Natural killer cell (primary cell): ENCODE results near the gene LBHD1. TPM values are rescaled to one million over a fixed set of nuclear protein-coding genes. Genes with fewer than 3 reads are reported as not detected.

Experiments
- ATAC-seq, 3 donors: fragments of 150-1000 bp in 2 of 3; fragments of 200-7000 bp in 1 of 3; cut with Tn5 transposase; 1 replicate in 1 of 3; 2 replicates in 2 of 3; pipeline ENCODE4 v1.10.0; 2021; ENCODE audit warnings: mild to moderate bottlenecking in 2 of 3, moderate library complexity in 2 of 3
- DNase-seq, 2 donors: peaks; one replicate each; pipeline versions ENCODE4 v3.0.0 to v3.0.0-alpha.2; 2013 to 2021; ENCODE audit warnings: mixed read lengths in 1 of 2
- H3K27ac ChIP-seq: one replicate; pipeline ENCODE4 v1.5.1; 2013; ENCODE audit warnings: mild to moderate bottlenecking, low read length
- H3K27me3 ChIP-seq: one replicate; pipeline ENCODE4 v1.6.1; 2013; ENCODE audit warnings: low read length; ENCODE audit not compliant: control insufficient read depth, insufficient read depth
- H3K36me3 ChIP-seq: one replicate; pipeline ENCODE4 v1.6.1; 2013; ENCODE audit warnings: low read length; ENCODE audit not compliant: control insufficient read depth, insufficient read depth
- H3K4me1 ChIP-seq: one replicate; pipeline ENCODE4 v1.6.1; 2013; ENCODE audit warnings: low read length; ENCODE audit not compliant: control insufficient read depth, insufficient read depth
- H3K4me3 ChIP-seq: one replicate; pipeline ENCODE4 v1.5.1; 2013; ENCODE audit warnings: low read length
- H3K9me3 ChIP-seq: one replicate; pipeline ENCODE4 v1.6.1; 2013; ENCODE audit warnings: low read length; ENCODE audit not compliant: control insufficient read depth, insufficient read depth
- H3K27ac Mint-ChIP-seq, 2 donors: one replicate each; pipeline ENCODE4 v1.8.0; 2022; ENCODE audit warnings: mild to moderate bottlenecking in 2 of 2, mixed read lengths in 2 of 2, moderate library complexity in 1 of 2
- H3K27me3 Mint-ChIP-seq, 2 donors: one replicate each; pipeline ENCODE4 v1.8.0; 2022; ENCODE audit warnings: low read depth in 2 of 2, mixed read lengths in 2 of 2
- H3K36me3 Mint-ChIP-seq: one replicate; pipeline ENCODE4 v1.8.0; 2022; ENCODE audit warnings: mixed read lengths
- H3K4me1 Mint-ChIP-seq, 2 donors: one replicate each; pipeline ENCODE4 v1.8.0; 2022; ENCODE audit warnings: mixed read lengths in 2 of 2
- H3K4me3 Mint-ChIP-seq: one replicate; pipeline ENCODE4 v1.8.0; 2022; ENCODE audit warnings: mild to moderate bottlenecking, moderate library complexity, mixed read lengths
- H3K9me3 Mint-ChIP-seq, 2 donors: one replicate each; pipeline ENCODE4 v1.8.0; 2022; ENCODE audit warnings: mixed read lengths in 2 of 2
- WGBS: methylation state at CpG from one replicate; pipeline ENCODE4 v1.1.7; 2013; ENCODE audit warnings: missing lambda C conversion rate; ENCODE audit not compliant: insufficient coverage; 5-methylcytosine and 5-hydroxymethylcytosine counted together
- intact Hi-C: fragments of 100-400 bp; cut with micrococcal nuclease; formaldehyde crosslinking; loops from one replicate; pipeline ENCODE4 v1.14.2; 2022
- total RNA-seq, 4 donors: library from RNA; stranded (reverse); fragments of 120-200 nt in 1 of 4; gene quantifications; one replicate each; pipeline versions ENCODE4 v1.2.3 to v1.2.4, GENCODE V29; 2013 to 2022
- TF ChIP-seq, protein P1 (sequence below): fragments of 200-600 bp; IDR thresholded peaks from one replicate; pipeline ENCODE4 v1.8.0; 2022; ENCODE audit warnings: antibody characterized with exemption

The LBHD1 gene
- total RNA-seq, 3 donors from 2014 or later (not counting 1 experiment from before 2014, with no cell fraction given): 17.4 to 29.1 (median 20.4) TPM

DNA sequence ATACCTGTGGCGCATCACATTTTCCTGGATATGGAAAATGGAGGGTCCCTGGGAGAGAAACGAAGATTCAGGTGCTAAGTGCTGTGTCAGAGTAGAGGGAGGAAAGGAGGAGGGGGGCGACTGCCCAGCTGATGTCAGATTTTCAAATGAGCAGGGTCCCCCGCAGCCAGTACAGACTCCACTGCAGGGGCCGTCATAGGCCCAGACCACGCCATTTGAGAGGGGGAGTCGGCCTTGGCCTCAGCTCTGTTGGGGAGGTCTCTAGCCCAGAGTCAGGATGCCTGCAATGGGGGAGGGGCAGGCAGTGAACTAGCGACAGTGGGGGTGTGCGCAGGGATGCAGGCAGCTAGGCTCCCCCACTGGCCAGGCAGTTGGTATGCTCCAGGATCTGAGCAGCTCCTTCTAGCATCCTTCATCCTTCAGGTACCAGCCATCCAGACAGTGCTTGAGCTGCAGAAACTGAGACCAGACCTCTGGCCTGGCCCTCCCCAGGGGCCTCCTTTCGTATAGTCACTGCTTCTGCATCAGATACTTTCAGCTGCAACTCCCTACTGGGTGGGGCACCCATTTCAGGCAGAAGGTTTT, 35.3 kb upstream of the LBHD1 start, which contains the start of the genes BSCL2 and GNG3:
Gene BSCL2, minus strand, starts transcription at position 148 of the 585 bp plus-strand sequence. CDS start 229 bp downstream, outside the sequence.
Gene GNG3, plus strand, starts transcription at position 400 of the 585 bp plus-strand sequence. CDS start 620 bp downstream, outside the sequence.
- ATAC-seq: no peak
- no peaks in the 10 kb centered on the region for H3K36me3 Mint-ChIP-seq
- TF ChIP-seq, protein P1, sequence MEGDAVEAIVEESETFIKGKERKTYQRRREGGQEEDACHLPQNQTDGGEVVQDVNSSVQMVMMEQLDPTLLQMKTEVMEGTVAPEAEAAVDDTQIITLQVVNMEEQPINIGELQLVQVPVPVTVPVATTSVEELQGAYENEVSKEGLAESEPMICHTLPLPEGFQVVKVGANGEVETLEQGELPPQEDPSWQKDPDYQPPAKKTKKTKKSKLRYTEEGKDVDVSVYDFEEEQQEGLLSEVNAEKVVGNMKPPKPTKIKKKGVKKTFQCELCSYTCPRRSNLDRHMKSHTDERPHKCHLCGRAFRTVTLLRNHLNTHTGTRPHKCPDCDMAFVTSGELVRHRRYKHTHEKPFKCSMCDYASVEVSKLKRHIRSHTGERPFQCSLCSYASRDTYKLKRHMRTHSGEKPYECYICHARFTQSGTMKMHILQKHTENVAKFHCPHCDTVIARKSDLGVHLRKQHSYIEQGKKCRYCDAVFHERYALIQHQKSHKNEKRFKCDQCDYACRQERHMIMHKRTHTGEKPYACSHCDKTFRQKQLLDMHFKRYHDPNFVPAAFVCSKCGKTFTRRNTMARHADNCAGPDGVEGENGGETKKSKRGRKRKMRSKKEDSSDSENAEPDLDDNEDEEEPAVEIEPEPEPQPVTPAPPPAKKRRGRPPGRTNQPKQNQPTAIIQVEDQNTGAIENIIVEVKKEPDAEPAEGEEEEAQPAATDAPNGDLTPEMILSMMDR: no peak
- no peaks in the 10 kb centered on the region for H3K27me3 Mint-ChIP-seq
- Histone ChIP-seq H3K9me3 (no peaks in the 10 kb centered on the region), H3K4me1 (peaks cover 50% of the 10 kb centered on the region), H3K27ac (peak within 1 kb of the TSS; percentile 95), H3K4me3 (peak within 1 kb of the TSS; percentile 70), H3K36me3 (peaks cover 6% of the 10 kb centered on the region), H3K27me3 (no peaks in the 10 kb centered on the region)
- peaks cover 36 to 41% of the 10 kb centered on the region in 2 donors for H3K4me1 Mint-ChIP-seq
- WGBS: 96% methylated on average over 9 of the region's 10 CpGs
- H3K27ac Mint-ChIP-seq: peak within 1 kb of the TSS; percentile 98 to 99
- DNase-seq: no peak
- intact Hi-C loops: loop anchor here (2.0 to 5.0 kb wide), 5 partner anchors 35 to 135 kb away; partner anchors contain the start of genes EEF1G, EML3, LBHD1 and ROM1
- peak within 1 kb of the TSS; percentile 97 for H3K4me3 Mint-ChIP-seq
- H3K9me3 Mint-ChIP-seq: no peaks in the 10 kb centered on the region

DNA sequence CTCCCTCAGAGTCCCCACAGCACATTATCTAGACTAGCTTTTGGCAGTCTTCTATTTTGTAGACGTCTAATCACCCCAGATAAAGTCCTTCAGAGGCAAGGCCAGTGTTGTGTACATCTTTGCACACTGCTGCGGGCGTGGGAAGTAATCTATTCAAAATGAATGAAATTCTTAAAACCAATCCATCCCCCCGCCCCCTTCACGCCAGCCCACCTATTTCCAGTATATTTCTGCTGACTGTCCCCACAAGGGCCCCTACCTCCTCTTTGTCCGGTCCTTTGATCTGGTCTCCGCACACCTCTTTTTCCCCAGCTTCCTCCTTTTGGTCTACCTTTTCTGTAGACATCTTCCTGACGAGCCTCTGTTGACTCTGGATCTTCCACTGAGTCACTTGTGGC, 34.8 kb upstream of the LBHD1 start:
- H3K4me1 ChIP-seq: peaks cover 50% of the 10 kb centered on the region
- peak overlapping the region; percentile 55 for H3K27ac ChIP-seq
- H3K27me3 ChIP-seq: no peaks in the 10 kb centered on the region
- DNase-seq (no peak), ATAC-seq (no peak)
- Mint-ChIP-seq H3K9me3 (no peaks in the 10 kb centered on the region), H3K4me1 (peaks cover 36 to 41% of the 10 kb centered on the region in 2 donors), H3K36me3 (no peaks in the 10 kb centered on the region), H3K27ac (peak overlapping the region; percentile 91 to 97), H3K4me3 (peak overlapping the region; percentile 77), H3K27me3 (no peaks in the 10 kb centered on the region)
- peaks cover 6% of the 10 kb centered on the region for H3K36me3 ChIP-seq
- peak overlapping the region; percentile 70 for H3K4me3 ChIP-seq
- intact Hi-C loops: loop anchor here (2.0 to 5.0 kb wide), 5 partner anchors 35 to 135 kb away; partner anchors contain the start of genes EEF1G, EML3, LBHD1 and ROM1
- 90% methylated on average over 8 of the region's 8 CpGs for WGBS
- no peaks in the 10 kb centered on the region for H3K9me3 ChIP-seq
- TF ChIP-seq, protein P1: no peak

DNA sequence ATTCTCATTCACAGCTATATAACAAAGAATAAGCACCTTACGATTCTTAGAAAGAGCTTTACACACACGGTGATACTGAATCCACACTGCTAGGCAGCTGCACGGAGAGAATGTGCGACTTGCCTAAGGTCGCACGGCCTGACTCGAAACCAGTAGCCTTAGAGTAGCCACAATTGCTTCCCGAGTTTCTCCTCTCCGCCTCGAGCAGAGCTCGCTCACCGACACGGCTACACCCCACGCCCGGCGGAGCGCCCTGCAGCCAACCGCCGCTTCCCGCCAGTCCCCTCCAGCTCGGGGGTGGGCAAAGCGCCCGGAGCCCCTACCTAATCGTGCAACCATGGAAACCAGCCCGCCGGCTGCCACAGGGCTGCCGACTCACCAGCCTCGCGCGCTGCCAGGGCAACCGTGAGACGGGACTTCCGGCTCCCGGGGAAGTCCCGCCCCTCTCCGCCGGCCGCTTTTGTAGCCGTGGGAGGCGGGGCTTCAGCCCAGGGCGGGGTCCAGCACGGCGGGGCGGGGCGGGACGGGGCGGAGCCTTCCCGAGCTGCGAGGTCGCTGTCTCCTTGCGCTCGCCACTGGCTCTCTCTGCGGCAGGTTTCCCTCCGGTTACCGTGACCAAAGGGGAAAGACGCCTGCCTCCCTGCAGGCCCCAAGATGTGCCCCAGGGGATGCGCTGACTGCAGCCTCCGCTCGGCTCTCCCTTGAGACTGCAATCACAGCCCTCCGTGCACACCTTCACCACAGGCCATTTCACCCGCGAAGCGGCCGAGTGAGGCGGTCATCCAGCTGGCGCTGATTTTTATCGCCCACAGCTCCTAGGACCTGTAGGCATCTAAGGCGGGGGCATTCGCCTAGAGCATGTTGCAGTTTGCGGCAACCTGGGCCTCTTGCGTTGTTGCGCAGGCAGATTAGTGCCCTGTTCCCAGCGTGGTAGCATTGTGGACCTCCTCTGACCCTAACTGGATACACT, 34.1 kb upstream of the LBHD1 start:
- TF ChIP-seq, protein P1: no peak
- H3K27me3 ChIP-seq: no peaks in the 10 kb centered on the region
- Mint-ChIP-seq H3K4me3 (peak overlapping the region; percentile 94), H3K4me1 (peaks cover 36 to 41% of the 10 kb centered on the region in 2 donors), H3K36me3 (no peaks in the 10 kb centered on the region), H3K27ac (peak overlapping the region; percentile 91 to 97), H3K9me3 (no peaks in the 10 kb centered on the region), H3K27me3 (no peaks in the 10 kb centered on the region)
- ATAC-seq (peak; percentile 74 to 87 (median 77)), DNase-seq (peak; percentile 93 to 97)
- peaks cover 4% of the 10 kb centered on the region for H3K36me3 ChIP-seq
- peak overlapping the region; percentile 89 for H3K27ac ChIP-seq
- peak overlapping the region; percentile 70 for H3K4me3 ChIP-seq
- no peaks in the 10 kb centered on the region for H3K9me3 ChIP-seq
- WGBS: 7% methylated on average over 73 of the region's 73 CpGs
- peaks cover 50% of the 10 kb centered on the region for H3K4me1 ChIP-seq
- intact Hi-C loops: loop anchor here (2.0 to 5.0 kb wide), 5 partner anchors 34 to 136 kb away; partner anchors contain the start of genes EEF1G, EML3, LBHD1 and ROM1
